ENCODE measurements around the gene ZNG1F. TPM values are rescaled to one million over a fixed set of nuclear protein-coding genes. Genes with fewer than 3 reads are reported as not detected.
"Not testable (repeated sequence)": the region's sequence is repeated elsewhere in the genome, so short reads cannot be mapped to it uniquely, and the experiment has no call there.

ZNG1F gene
- total RNA-seq, 1 donor from 2014 or later, result 9.5 TPM

DNA sequence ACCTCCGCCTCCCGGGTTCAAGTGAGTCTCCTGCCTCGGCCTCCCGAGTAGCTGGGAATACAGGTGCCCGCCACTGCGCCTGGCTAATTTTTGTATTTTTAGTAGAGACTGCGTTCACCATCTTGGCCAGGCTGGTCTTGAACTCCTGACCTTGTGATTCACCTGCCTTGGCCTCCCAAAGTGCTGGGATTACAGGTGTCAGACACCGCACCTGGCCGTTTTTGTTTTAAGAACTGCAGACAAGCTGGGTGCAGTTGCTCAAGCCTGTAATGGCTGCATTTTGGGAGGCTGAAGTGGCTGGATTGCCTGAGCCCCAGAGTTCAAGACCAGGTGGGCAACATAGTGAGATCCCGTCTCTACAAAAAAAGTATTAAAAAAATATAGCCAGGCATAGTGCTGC is 43.2 kb upstream of the ZNG1F start:
- H3K9ac ChIP-seq (ENCODE audit: low read length); H3K27ac Mint-ChIP-seq (ENCODE audit: unreplicated experiment); H3K4me2 ChIP-seq (ENCODE audit: low read length); H3K4me1 ChIP-seq (ENCODE audit: insufficient read depth, low read length); H3K79me2 ChIP-seq (ENCODE audit: insufficient read depth, low read length); H3K4me1 Mint-ChIP-seq (ENCODE audit: low read depth, unreplicated experiment); H3K27ac ChIP-seq (ENCODE audit: low read depth, low read length); H3K36me3 Mint-ChIP-seq (ENCODE audit: low read depth, unreplicated experiment); H2AFZ ChIP-seq (ENCODE audit: low read depth, low read length); H3K4me3 ChIP-seq (ENCODE audit: insufficient read depth, low read depth, low read length); H3K9me3 Mint-ChIP-seq (ENCODE audit: unreplicated experiment); FAIRE-seq; DNase-seq (ENCODE audit: low read depth); H3K36me3 ChIP-seq (ENCODE audit: insufficient read depth, low read length); H3K27me3 Mint-ChIP-seq (ENCODE audit: low read depth, unreplicated experiment); H3K27me3 ChIP-seq (ENCODE audit: insufficient read depth, low read length); H3K4me3 Mint-ChIP-seq (ENCODE audit: unreplicated experiment): not testable (repeated sequence)
- Histone ChIP-seq H3K9me3 (ENCODE audit: insufficient read depth, low read depth, low read length) (peaks cover 11% of the 10 kb centered on the region), H4K20me1 (ENCODE audit: insufficient read depth, low read length) (peaks cover 13% of the 10 kb centered on the region)

DNA sequence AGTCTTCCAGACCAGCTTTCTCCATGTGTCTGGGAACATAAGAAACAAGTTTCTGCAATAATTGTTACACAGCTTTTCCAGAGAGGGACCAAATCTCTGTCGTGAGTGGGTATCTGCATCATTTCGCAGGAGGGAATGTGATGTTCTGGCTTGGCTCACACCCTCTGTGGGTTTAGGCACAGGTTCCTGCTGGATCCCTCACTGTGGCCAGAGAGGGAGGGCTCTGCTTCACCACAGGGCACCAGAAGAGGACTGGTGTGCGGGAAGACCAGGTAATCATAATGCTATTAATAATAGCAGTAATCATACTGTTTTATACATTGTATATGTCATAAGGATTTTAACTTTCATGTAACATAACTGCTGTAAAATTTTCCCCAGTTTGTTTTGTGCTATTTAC is 41.3 kb upstream of the ZNG1F start:
- H3K36me3 ChIP-seq (ENCODE audit: insufficient read depth, low read length); H3K9me3 Mint-ChIP-seq (ENCODE audit: unreplicated experiment); H3K4me2 ChIP-seq (ENCODE audit: low read length); H3K27ac ChIP-seq (ENCODE audit: low read depth, low read length); H3K4me3 ChIP-seq (ENCODE audit: insufficient read depth, low read depth, low read length); H3K27ac Mint-ChIP-seq (ENCODE audit: unreplicated experiment); H3K4me1 ChIP-seq (ENCODE audit: insufficient read depth, low read length); H3K27me3 Mint-ChIP-seq (ENCODE audit: low read depth, unreplicated experiment); H3K79me2 ChIP-seq (ENCODE audit: insufficient read depth, low read length); H2AFZ ChIP-seq (ENCODE audit: low read depth, low read length); H3K4me3 Mint-ChIP-seq (ENCODE audit: unreplicated experiment); H3K4me1 Mint-ChIP-seq (ENCODE audit: low read depth, unreplicated experiment); FAIRE-seq; H3K9ac ChIP-seq (ENCODE audit: low read length); H3K36me3 Mint-ChIP-seq (ENCODE audit: low read depth, unreplicated experiment); H3K27me3 ChIP-seq (ENCODE audit: insufficient read depth, low read length): not testable (repeated sequence)
- Histone ChIP-seq H3K9me3 (ENCODE audit: insufficient read depth, low read depth, low read length) (peaks cover 11% of the 10 kb centered on the region), H4K20me1 (ENCODE audit: insufficient read depth, low read length) (peaks cover 13% of the 10 kb centered on the region)
- peak; percentile 14 for DNase-seq (ENCODE audit: low read depth)

DNA sequence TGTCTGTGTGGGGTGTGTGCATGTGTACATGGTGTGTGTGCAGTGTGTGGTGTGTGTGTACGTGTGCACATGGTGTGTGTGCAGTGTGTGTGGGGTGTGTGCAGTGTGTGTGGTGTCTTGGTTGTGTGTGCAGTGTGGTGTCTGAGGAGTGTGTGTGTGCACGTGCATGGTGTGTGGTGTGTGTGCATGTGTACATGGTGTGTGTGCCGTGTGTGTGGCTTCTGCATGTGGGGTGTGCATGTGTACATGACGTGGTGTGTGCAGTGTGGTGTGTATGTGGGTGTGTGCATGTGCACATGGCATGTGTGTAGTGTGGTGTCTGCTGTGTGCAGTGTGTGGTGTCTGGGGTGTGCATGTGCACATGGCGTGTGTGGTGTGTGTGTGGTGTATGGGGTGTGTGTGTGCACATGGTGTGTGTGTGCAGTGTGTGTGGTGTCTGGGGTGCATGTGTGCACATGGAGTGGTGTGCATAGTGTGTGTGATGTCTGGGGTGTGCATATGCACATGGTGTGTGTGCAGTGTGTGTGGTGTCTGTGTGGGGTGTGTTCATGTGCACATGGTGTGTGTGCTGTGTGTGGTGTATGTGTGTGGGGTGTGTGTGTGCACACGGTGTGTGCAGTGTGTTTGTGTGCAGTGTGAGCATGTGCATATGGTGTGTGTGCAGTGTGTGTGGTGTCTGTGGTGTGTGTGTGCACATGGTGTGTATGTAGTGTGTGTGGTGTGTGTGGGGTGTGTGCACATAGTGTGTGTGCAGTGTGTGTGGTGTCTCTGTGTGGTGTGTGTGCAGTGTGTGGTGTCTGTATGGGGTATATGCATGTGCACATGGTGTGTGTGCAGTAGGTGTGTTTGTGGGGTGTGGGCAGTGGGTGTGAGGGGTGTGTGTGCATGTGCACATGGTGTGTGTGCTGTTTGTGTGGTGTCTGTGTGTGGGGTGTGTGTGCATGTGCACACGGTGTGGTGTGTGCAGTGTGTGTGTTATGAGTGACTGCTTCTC is 40.6 kb upstream of the ZNG1F start:
- Histone ChIP-seq H3K79me2 (ENCODE audit: insufficient read depth, low read length) (peaks cover 4% of the 10 kb centered on the region), H3K36me3 (ENCODE audit: insufficient read depth, low read length) (no peaks in the 10 kb centered on the region), H2AFZ (ENCODE audit: low read depth, low read length) (peak overlapping the region; percentile 0), H3K4me2 (ENCODE audit: low read length) (no peak overlapping the region), H3K27me3 (ENCODE audit: insufficient read depth, low read length) (no peaks in the 10 kb centered on the region), H4K20me1 (ENCODE audit: insufficient read depth, low read length) (peaks cover 13% of the 10 kb centered on the region), H3K9me3 (ENCODE audit: insufficient read depth, low read depth, low read length) (peaks cover 11% of the 10 kb centered on the region), H3K9ac (ENCODE audit: low read length) (no peak overlapping the region), H3K4me3 (ENCODE audit: insufficient read depth, low read depth, low read length) (no peak overlapping the region), H3K27ac (ENCODE audit: low read depth, low read length) (no peak overlapping the region), H3K4me1 (ENCODE audit: insufficient read depth, low read length) (no peaks in the 10 kb centered on the region)
- Mint-ChIP-seq H3K4me3 (ENCODE audit: unreplicated experiment) (no peak overlapping the region), H3K9me3 (ENCODE audit: unreplicated experiment) (peaks cover 2% of the 10 kb centered on the region), H3K27ac (ENCODE audit: unreplicated experiment) (no peak overlapping the region), H3K36me3 (ENCODE audit: low read depth, unreplicated experiment) (no peaks in the 10 kb centered on the region), H3K4me1 (ENCODE audit: low read depth, unreplicated experiment) (no peaks in the 10 kb centered on the region), H3K27me3 (ENCODE audit: low read depth, unreplicated experiment) (peaks cover 4% of the 10 kb centered on the region)
- DNase-seq (ENCODE audit: low read depth) (peak; percentile 37), FAIRE-seq (no peak)
- TF ChIP-seq EZH2 (IDR thresholded peaks at IDR 0.05; ENCODE audit: insufficient read depth, low read length), result no peak
- TF ChIP-seq, protein P1, sequence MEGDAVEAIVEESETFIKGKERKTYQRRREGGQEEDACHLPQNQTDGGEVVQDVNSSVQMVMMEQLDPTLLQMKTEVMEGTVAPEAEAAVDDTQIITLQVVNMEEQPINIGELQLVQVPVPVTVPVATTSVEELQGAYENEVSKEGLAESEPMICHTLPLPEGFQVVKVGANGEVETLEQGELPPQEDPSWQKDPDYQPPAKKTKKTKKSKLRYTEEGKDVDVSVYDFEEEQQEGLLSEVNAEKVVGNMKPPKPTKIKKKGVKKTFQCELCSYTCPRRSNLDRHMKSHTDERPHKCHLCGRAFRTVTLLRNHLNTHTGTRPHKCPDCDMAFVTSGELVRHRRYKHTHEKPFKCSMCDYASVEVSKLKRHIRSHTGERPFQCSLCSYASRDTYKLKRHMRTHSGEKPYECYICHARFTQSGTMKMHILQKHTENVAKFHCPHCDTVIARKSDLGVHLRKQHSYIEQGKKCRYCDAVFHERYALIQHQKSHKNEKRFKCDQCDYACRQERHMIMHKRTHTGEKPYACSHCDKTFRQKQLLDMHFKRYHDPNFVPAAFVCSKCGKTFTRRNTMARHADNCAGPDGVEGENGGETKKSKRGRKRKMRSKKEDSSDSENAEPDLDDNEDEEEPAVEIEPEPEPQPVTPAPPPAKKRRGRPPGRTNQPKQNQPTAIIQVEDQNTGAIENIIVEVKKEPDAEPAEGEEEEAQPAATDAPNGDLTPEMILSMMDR (IDR thresholded peaks at IDR 0.05; ENCODE audit: insufficient read depth, low read depth, low read length), result no peak

DNA sequence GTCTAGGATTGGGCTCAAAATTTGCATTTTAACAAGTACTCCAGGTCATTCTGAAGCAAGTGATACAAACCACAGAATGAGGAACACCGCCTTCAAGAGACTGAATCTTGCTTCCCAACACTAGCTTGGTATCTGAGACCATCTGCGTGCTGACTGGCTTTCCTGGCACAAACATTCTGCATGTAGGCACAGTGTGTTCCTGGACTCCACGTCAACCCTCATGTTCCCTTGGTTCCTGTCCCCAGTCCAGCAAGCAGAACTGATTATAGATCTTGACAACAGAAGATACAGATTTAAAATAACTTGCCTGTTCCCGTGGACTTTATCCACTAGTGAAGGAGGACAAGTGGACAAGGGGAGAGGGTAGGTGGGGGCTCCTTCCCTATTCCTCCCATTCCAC is 30.7 kb upstream of the ZNG1F start:
- H4K20me1 ChIP-seq (ENCODE audit: insufficient read depth, low read length); H3K4me1 ChIP-seq (ENCODE audit: insufficient read depth, low read length); H3K4me3 ChIP-seq (ENCODE audit: insufficient read depth, low read depth, low read length); H3K9me3 Mint-ChIP-seq (ENCODE audit: unreplicated experiment); H3K4me1 Mint-ChIP-seq (ENCODE audit: low read depth, unreplicated experiment); H3K36me3 Mint-ChIP-seq (ENCODE audit: low read depth, unreplicated experiment); H3K4me3 Mint-ChIP-seq (ENCODE audit: unreplicated experiment); H3K9ac ChIP-seq (ENCODE audit: low read length); H3K27ac ChIP-seq (ENCODE audit: low read depth, low read length); FAIRE-seq; H3K4me2 ChIP-seq (ENCODE audit: low read length); H3K27ac Mint-ChIP-seq (ENCODE audit: unreplicated experiment); H3K27me3 ChIP-seq (ENCODE audit: insufficient read depth, low read length); H3K36me3 ChIP-seq (ENCODE audit: insufficient read depth, low read length); H2AFZ ChIP-seq (ENCODE audit: low read depth, low read length); H3K79me2 ChIP-seq (ENCODE audit: insufficient read depth, low read length); H3K27me3 Mint-ChIP-seq (ENCODE audit: low read depth, unreplicated experiment); H3K9me3 ChIP-seq (ENCODE audit: insufficient read depth, low read depth, low read length); DNase-seq (ENCODE audit: low read depth): not testable (repeated sequence)

DNA sequence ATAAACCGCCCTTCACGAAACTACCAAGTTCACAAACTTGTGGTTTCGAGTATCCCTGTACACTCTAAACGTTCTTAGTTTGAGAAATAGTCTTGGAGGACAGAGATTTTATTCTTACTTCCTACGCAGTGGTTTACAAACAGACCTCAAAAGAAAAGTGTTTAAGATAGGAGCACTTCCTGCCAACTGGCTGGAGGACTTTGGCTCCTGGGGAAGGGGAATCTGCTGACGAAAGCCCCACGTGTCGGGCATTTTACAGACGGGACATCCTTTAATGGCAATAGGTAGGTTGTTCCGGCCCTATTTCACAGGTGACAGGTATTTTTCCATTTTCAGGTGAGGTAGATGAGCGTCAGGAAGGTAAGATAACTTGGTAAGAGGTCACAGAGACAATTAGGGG is 678 bp downstream of the ZNG1F start:
- H3K4me3 Mint-ChIP-seq (ENCODE audit: unreplicated experiment); H3K36me3 Mint-ChIP-seq (ENCODE audit: low read depth, unreplicated experiment); H3K4me1 Mint-ChIP-seq (ENCODE audit: low read depth, unreplicated experiment); H3K9ac ChIP-seq (ENCODE audit: low read length); H4K20me1 ChIP-seq (ENCODE audit: insufficient read depth, low read length); H3K4me1 ChIP-seq (ENCODE audit: insufficient read depth, low read length); H3K9me3 Mint-ChIP-seq (ENCODE audit: unreplicated experiment); H3K27ac Mint-ChIP-seq (ENCODE audit: unreplicated experiment); H3K27me3 ChIP-seq (ENCODE audit: insufficient read depth, low read length); H3K27ac ChIP-seq (ENCODE audit: low read depth, low read length); H3K79me2 ChIP-seq (ENCODE audit: insufficient read depth, low read length); FAIRE-seq; H3K27me3 Mint-ChIP-seq (ENCODE audit: low read depth, unreplicated experiment); H3K4me2 ChIP-seq (ENCODE audit: low read length); DNase-seq (ENCODE audit: low read depth); H2AFZ ChIP-seq (ENCODE audit: low read depth, low read length); H3K36me3 ChIP-seq (ENCODE audit: insufficient read depth, low read length); H3K9me3 ChIP-seq (ENCODE audit: insufficient read depth, low read depth, low read length); H3K4me3 ChIP-seq (ENCODE audit: insufficient read depth, low read depth, low read length): not testable (repeated sequence)

All from astrocyte (in vitro differentiated cells and primary cell).